Skeletal muscle cell (primary cell): Measurements from ENCODE around the gene CLK4.
A peak's percentile ranks its signal among the peaks of the same experiment; 100 is the strongest.

Experiments
- DNase-seq: peaks from one replicate; pipeline ENCODE4 v3.0.0-alpha.2; 2010; ENCODE audit warnings: low read depth
- H3K4me3 ChIP-seq: 2 replicates; pipeline ENCODE4 v1.5.1; 2011; ENCODE audit warnings: low read depth, mild to moderate bottlenecking, control low read depth, low read length, moderate library complexity

Gene CLK4

DNA sequence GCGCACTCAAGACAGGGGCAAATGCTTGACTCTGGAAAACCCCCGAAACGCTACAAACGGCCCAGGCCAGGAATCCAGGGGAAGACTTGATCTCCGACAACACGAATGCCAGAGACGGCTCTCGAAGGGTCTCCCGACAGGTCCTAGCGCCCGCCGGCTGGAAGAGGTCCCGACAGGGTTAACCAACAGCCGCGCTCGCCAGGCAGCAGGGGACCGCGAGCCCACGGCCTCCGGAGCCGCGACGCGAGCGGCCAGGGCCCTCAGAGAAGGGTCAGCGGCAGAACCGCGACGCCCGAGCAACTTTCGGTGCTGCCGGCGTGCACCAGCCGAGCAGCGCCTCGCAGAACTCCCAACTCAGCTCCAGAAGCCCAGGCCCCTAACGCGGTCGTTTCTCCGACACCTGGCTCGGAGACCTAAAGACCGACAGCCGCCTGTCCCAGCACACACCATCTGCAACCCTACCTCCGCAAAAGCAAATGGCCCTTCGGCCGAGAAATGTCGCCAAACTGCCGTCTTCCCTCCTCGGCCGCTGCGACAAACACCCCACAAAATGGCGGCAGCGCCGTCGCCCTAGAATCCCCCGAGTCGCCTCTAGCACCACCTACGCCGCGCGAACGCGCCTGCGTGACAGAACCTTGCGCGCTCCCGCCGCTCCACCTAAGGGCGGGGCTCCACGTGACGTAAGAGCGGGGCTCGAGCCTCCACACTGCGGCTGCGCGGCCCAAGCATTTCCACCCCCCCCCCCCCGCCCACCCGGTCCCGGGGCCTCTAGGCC lies at the start of gene CLK4:
CLK4 (minus strand) TSS at position 567 of the 775 bp plus-strand sequence. CDS start 3,634 bp downstream, outside the sequence.
- H3K4me3 ChIP-seq = peak within 1 kb of the TSS; percentile 84
- DNase-seq = peak; percentile 83

DNA sequence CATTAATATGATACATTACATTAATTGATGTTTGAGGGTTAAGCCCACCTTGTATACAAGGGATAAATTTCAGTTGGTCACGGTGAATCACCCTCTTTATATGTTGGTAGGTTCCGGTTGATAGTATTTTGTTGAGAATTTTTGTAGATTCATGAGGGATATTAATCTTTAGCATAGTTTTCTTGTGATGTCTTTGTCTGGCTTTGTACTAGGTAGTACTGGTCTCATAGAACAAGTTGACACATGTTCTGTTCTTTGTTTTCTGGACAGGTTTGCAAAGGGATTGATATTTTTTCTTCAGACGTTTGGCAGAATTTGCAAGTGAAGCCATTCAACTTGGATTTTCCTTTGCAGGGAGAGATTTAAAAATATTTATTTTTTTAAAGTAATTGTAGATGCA lies 49.1 kb upstream of the CLK4 start:
- no peak overlapping the region for H3K4me3 ChIP-seq

DNA sequence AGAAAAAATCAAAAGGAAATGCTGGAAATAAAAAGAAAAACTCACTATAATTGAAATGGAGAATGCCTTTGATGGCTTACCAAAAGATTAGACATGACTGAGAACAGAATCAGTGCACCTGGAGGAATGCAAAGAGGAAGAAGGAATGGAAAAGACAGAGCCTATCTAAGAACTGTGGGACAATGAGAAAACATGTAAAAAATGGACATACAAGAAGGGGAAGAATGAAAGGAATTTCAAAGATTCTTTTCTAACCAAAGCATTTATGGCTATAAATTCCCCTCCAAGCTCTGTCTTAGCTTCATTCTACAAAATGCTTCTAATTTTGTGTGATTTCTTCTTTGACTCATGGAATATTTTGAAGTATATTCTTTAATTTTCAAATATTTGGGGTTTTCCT lies 47.5 kb upstream of the CLK4 start:
- no peak overlapping the region for H3K4me3 ChIP-seq
- no peak for DNase-seq

More for the DNA sequence above, 49.1 kb upstream of the CLK4 start:
- no peak for DNase-seq

DNA sequence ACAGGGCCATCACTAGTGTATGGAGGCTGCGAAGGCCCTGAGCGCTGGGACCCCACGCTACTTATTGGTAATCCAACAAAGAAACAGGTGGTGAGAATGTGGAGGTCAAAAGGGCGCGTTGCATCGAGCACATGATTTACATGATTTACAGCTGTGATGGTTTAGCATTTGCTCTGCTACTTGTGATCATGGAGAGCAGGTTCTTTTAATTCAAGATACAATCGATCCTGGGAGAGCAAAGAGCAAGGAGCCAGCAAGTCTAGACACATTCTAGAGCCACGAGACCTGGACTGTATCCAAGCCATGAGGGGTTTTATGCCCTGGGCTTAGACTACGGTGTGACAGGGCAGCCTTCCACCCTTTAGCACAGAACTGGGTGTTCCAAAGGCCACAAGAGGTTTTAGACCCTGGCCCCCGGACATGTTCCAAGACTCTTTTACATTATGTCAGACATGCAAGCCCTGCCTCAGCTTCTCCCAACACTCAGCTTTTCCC lies 47.0 kb upstream of the CLK4 start:
- no peak overlapping the region for H3K4me3 ChIP-seq
- DNase-seq = no peak

DNA sequence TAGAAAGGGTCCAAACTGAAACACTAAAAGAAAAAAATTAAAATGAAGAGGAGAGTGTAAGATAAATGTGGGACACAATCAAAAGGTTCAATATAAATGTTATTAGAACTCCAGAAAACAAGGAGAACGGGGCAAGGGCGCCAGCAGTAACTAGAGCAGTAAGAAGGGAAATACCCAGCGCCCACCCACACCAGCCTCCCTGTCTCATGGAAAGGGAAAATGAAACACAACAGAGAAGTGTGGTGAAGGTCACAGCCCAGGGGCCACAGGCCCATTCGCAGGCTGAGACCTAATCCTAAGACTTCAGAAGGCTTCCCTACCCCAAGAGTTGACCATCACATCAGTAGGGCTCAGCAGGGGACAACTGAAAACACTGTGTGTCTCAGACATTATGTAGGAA lies 45.8 kb upstream of the CLK4 start:
- no peak overlapping the region for H3K4me3 ChIP-seq
- DNase-seq = no peak

DNA sequence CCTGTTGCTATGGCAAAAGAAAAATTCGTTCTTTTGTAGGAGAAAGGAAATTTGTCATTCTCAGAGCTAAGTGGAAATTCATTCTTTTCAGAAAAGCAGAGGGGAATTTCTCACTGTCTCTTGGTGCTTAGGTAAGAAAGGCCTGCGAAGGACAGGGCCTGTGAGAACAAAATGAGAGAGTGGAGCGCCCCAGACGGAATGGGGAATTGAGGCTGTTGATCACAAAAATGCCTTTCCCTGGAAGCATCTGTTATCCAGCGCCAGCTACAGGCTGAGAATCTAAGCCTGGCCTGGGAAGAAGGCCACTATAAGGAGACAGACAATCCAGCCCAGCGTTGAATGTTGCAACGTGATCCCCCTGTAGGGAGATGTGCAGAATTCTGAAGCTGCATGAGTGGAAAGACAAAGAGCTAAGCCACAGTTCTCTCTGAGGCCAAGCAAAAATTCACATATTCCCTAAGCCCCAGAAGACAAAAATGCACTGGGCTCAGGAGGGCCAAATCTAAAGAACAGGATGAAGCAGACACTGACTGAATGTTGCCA lies 44.8 kb upstream of the CLK4 start:
- no peak for DNase-seq
- H3K4me3 ChIP-seq = no peak overlapping the region

DNA sequence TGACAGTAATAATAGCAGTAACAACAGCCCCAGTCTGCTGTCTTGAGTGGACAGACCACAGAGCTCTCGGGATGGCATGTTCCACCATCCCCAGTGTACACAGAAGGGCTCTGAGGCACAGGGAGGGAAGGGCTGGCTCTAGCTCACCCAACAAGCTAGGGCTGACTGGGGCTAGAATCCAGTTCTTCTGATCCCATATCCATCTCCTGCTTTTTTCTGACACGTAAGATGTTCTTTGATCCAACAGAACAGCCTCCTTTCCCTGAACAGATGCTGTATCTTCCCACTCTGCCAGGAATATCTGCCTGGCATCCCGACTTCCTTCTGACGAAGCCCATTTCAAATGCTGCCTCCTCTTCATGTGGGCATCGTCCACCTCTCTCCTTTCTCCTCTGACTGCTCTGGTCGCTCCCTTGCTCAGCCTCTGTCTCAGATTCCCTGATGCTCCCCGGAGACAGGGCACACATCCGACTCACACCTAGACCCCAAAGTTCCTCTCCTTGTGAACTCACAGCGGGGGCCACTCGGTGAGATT lies 43.6 kb upstream of the CLK4 start:
- no peak overlapping the region for H3K4me3 ChIP-seq
- no peak for DNase-seq

DNA sequence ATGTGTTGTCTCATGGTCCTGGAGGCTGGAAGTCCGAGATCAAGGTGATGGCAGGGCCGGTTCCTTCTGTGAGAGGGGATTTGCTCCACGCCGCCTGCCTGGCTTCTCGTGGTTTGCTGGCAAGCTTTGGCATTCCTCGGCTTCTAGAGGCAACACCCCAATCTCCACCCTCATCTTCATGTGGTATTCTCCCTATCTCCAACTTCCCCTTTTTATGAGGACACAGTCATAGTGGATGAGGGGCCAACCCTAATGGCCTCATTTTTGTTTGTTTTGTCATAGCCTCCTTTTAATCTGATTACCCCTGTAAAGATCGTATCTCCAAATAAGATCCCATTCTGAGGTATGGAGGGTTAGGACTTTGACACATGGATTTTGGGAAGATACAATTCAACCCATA lies 41.7 kb upstream of the CLK4 start:
- DNase-seq = no peak

DNA sequence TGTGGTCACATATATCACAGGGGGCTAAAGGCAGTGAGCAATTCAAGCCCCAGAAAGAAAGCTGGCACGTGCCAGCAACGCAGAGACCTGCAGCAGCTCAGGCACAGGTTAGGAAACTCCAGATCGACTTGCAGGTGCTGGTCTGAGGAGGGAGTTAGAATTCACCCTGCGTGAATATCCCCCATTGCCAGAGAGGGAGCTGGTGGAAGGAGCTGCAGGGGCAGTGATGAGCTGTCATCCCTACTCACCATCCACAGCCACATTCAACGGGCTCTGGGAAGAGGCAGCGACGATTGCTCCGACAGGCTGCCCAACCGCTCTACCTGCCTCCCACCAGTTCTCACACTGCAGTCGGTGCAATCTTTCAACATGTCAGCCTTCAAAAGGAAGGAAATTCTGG lies 40.8 kb upstream of the CLK4 start:
- no peak for DNase-seq
- no peak overlapping the region for H3K4me3 ChIP-seq

More for the DNA sequence above, 41.7 kb upstream of the CLK4 start:
- H3K4me3 ChIP-seq = no peak overlapping the region

DNA sequence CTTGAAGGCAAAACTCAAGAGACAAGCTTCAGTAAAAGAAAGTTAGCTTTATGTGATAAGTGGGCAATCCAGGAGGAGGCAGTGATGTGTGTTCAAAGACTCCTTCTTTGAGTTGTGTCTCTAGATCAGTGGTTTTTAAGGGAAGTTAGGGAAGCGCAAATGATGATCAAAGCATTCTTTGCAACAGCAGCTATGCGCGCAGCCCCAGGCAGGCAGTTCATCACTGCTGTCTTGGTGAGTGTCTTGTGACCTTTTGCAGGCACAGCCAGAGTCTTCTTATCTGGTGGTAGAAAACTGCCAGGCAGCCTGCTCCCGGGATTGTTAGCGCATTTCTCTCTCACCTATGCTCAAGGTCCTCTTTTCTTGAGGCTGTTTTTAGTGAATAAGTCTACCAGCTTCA lies 40.3 kb upstream of the CLK4 start:
- no peak for DNase-seq

DNA sequence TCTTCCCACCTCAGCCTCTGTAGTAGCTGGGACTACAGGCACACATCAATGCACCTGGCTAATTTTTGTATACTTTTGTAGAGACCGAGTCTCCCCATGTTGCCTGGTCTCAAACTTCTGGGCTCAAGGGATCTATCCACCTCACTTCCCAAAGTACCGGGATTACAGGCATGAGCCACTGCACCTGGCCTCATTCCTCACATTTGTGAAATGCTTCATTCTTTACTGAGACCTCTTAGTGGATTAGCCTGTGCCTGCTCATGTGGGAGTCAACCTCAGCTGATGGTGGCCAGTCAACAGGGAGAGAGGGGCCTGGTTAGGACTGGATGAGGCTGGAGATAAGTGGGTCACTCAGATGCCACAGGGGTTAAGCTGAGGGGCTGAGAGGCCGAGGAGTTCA lies 37.3 kb upstream of the CLK4 start:
- no peak for DNase-seq
- no peak overlapping the region for H3K4me3 ChIP-seq

More for the DNA sequence above, 40.3 kb upstream of the CLK4 start:
- no peak overlapping the region for H3K4me3 ChIP-seq

DNA sequence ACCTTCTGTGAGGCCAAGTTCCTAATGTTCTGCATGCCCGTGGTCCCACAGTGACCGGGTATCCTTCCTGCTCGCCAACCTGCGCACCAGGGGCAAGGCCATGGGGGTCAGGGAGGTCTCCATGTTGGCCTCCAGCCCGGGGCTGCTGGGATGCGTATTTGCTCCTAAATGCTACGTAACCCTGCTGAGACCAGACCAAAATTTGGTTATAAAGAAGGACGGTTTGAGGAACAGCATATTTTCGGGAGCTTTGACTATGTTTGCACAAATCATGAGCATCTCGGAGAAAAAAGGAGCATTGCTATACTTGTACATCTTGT lies 35.7 kb upstream of the CLK4 start:
- no peak for DNase-seq
- no peak overlapping the region for H3K4me3 ChIP-seq

DNA sequence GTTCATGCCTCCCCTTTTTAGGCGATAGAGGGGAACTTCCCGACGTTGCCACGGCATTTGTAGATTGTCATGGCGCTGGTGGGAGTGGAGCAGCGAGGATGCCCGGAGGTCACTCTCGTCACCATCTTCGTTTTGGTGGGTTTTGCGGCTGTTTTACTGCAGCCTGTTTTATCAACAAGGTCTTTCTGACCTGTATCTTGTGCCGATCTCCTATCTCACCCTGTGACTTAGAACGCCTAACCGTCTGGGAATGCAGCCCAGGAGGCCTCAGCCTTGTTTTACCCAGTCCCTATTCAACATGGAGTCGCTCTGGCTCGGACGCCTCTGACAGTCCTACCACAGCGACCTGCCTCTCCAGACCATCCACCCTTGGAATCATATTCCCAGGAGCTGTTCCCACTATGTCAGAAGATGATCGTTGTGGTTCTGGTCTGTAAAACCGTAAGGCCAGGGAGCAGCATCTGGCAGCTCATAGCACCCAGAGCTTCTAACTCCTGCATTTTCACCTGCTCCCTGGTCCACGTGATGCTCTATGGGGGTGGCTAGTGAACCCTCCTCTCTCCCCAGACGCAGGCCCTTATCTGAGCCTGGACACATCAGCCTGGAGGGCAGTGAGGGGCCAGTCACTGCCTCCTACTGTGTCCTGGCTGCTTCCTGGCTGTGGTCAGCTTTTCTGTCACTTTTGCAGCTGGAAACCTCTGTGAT lies 35.1 kb upstream of the CLK4 start:
- no peak overlapping the region for H3K4me3 ChIP-seq
- no peak for DNase-seq

DNA sequence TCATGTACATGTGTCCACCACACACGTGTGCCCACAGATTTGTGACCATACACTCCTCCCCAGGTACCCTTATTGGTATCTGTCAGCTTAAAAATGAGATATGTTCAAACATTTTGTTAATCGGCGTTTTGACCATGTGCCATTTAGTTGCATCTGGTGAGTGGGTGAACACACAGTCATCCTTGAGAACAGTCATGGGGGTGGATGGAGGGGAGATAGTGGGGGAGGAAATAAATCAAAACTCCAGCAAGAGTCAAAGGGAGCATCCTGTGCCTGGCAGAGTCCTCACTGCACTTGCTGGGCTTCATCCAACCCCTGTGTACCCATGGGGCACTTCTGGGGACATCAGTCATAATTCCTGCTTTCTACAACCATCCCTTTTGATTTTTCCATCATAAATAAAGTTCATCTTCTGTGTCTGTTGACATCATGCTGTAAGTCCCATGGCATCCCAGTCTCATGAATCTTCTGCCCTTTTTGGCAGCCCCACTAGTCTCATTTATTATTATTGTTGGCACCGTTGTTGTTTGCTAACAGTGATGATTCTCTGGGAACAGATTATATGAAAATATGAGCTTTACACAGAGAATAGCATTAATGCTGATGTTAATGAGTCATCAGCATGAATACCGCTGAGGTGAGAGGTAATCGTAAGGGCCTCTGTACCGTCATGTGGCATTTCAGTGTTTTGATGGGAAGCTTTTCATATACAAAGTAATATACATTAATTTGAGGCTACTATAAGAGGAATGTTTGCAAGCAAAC lies 24.4 kb upstream of the CLK4 start:
- no peak overlapping the region for H3K4me3 ChIP-seq
- peak; percentile 89 for DNase-seq

DNA sequence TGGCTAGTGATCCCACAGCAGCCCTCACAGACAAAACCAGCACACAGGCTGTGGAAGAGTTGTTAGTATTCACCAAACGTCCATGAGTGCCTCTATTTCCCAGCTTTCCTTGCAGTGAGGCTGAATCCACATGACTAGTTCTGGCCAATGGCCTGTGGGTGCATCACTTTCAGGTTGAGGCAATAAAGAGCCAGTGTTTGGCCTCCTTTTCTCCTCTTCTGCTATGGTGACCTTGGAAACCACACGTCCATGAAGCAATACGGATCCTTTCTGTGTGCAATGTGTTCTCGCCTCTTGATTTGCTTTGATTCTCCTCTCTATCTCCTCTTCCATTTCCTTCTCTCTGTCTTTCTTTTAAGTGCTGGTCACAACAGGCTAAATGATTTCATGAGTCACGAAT lies 23.4 kb upstream of the CLK4 start:
- no peak overlapping the region for H3K4me3 ChIP-seq
- no peak for DNase-seq

DNA sequence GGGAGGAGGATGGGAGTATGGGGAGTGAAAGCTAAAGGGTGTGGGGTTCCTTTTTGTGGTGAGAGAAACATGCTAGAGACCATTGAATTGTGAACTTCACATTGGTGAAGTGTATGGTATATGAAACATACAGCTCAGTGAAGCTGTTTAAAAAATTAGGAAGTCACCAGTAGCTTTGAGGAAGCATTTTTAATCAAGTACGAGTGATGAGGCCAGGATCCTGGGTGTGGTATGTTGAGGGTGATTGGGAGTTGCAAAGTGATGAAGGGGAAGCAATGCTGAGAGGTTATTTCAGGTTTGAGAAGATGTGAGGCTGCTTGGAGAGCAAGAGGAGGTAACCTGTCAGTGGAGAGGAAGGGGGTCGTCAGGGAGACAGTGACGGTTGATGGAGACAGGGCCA lies 22.7 kb upstream of the CLK4 start:
- no peak for DNase-seq
- H3K4me3 ChIP-seq = no peak overlapping the region

DNA sequence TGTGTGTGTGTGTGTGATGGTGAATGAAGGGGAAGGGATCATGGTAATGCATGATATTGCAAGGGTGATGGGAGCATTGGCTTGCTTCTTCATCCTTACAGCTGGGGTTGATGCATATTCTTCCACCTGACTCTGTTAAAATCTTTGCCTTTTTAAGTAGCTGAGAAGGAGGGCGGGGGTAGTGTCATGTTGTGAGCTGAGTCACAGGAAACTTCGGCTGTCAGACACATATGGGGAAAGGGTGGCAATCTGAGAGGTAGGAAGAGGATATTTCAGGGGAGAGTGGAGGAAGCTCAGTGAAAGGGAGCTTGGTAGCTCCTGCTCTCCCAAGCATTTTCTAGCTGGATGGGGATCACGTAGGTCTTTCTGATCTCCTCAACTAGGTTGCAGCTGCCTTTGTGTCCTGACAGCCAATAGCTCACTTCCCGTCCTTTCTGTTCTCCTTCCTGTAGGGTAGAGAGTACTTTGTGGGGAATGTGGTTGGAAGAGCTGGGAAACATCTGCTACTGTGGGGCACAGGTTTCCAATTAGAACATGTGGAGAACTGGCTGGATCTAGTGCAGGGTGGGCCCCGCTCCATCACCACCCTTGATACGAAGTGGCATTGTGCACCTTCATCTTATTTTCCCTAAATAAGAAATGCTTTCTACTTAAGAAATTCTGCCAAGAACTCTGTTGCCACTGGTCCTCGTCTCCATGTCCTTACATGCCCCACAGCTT lies 18.1 kb upstream of the CLK4 start:
- DNase-seq = no peak
- no peak overlapping the region for H3K4me3 ChIP-seq

DNA sequence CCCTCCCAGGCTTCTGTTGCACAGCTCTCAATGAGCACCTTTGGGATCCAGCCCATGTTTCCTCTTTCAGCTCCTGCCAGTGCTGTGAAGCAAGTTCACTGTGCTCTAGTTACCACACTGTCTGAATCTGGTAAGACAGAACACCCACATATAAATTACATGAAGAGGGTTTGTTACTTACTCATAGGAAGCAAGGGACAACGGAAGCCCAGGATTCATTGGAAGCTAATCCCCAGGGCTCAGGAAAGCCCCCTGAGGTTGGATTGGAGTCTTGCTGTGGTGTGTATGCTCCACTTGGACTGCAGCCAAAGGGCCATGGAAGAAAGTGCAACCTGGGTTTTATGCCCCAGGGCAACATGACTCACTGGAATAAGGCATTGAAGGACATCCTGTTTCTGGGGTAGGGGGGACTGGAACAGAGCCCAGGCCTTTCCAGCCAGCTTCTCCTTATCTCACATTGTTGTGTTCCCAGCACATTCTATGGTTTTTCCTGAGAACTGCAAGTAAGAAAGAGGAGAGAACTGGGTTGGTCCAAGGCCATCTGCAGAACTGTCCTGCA lies 15.6 kb upstream of the CLK4 start:
- DNase-seq = peak; percentile 99
- H3K4me3 ChIP-seq = no peak overlapping the region

DNA sequence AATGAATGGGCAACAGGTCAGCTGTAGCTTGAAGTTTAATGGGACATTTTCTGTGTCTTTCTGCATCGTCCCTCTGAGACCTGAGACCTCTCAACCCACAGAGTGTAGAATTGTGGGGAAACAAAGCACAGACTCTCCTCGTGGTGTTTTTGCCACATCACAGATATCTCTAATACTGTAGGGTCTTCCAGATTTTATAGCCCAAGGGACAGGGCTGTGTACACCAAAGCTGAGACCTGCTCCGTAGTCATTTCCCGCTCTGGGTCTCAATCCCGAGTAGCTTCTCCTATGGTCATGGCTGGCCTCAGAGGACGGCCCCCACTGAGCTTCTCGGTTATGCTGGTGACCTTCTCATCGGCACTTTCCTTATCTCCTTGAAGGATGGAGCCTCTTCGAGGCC lies 14.9 kb upstream of the CLK4 start:
- no peak for DNase-seq
- no peak overlapping the region for H3K4me3 ChIP-seq
